CD14-positive monocyte (primary cell): ENCODE data around the gene PCDHB5. TPM values are rescaled to one million over a fixed set of nuclear protein-coding genes. Genes with fewer than 3 reads are reported as not detected.

ENCODE experiments used
- DNase-seq, 3 donors: peaks; one replicate each; pipeline ENCODE4 v3.0.0-alpha.2; 2011 to 2022
- H2AFZ ChIP-seq: 2 replicates; pipeline ENCODE4 v1.6.0; 2012; ENCODE audit warnings: mild to moderate bottlenecking, low read depth, low read length, inconsistent platforms; ENCODE audit not compliant: insufficient read depth, poor library complexity, severe bottlenecking
- H3K27ac ChIP-seq, 2 donors: 1 replicate in 1 of 2; 2 replicates in 1 of 2; pipeline ENCODE4 v1.5.1; 2012 to 2013; ENCODE audit warnings: low read length in 2 of 2, control low read depth in 1 of 2, inconsistent platforms in 1 of 2, low read depth in 1 of 2, mild to moderate bottlenecking in 1 of 2
- H3K27me3 ChIP-seq, 2 donors: one replicate each; pipeline versions ENCODE4 v1.6.0 to v1.6.1; 2011 to 2013; ENCODE audit warnings: low read length in 2 of 2; ENCODE audit not compliant: control insufficient read depth in 2 of 2, insufficient read depth in 2 of 2
- H3K36me3 ChIP-seq, 2 donors: replicated peaks in 1 of 2; 1 replicate in 1 of 2; 2 replicates in 1 of 2; pipeline versions ENCODE4 v1.5.1 to v1.6.1; 2012 to 2013; ENCODE audit warnings: low read length in 2 of 2, control low read depth in 1 of 2, inconsistent platforms in 1 of 2, mild to moderate bottlenecking in 1 of 2; ENCODE audit not compliant: insufficient read depth in 2 of 2, control insufficient read depth in 1 of 2
- H3K4me1 ChIP-seq, 2 donors: 1 replicate in 1 of 2; 2 replicates in 1 of 2; pipeline versions ENCODE4 v1.5.1 to v1.6.1; 2012 to 2013; ENCODE audit warnings: low read length in 2 of 2, control low read depth in 1 of 2, inconsistent platforms in 1 of 2, mild to moderate bottlenecking in 1 of 2, moderate library complexity in 1 of 2; ENCODE audit not compliant: insufficient read depth in 2 of 2, control insufficient read depth in 1 of 2
- H3K4me2 ChIP-seq: replicated peaks from 2 replicates; pipeline ENCODE3; 2012; ENCODE audit warnings: low read length, moderate library complexity, mild to moderate bottlenecking; ENCODE audit not compliant: poor library complexity, severe bottlenecking; ENCODE audit errors: extremely low read depth
- H3K4me3 ChIP-seq, 3 experiments: fragments of 200-600 bp in 1 of 3; sonication (generic) in 1 of 3; replicated peaks in 1 of 3; 1 replicate in 2 of 3; 2 replicates in 1 of 3; pipeline ENCODE4 v1.5.1; 2011 to 2013; ENCODE audit warnings: low read length in 3 of 3, mild to moderate bottlenecking in 3 of 3, control low read depth in 2 of 3, low read depth in 2 of 3, inconsistent platforms in 1 of 3, moderate library complexity in 1 of 3
- H3K79me2 ChIP-seq: 2 replicates; pipeline ENCODE4 v1.6.0; 2012; ENCODE audit warnings: mild to moderate bottlenecking, control low read depth, inconsistent platforms, low read length, moderate library complexity; ENCODE audit not compliant: insufficient read depth
- H3K9ac ChIP-seq: 2 replicates; pipeline ENCODE4 v1.6.0; 2017; ENCODE audit warnings: low read length, mild to moderate bottlenecking; ENCODE audit not compliant: insufficient read depth, poor library complexity, severe bottlenecking
- H3K9me3 ChIP-seq, 2 donors: replicated peaks in 1 of 2; 1 replicate in 1 of 2; 2 replicates in 1 of 2; pipeline versions ENCODE4 v1.5.1 to v1.6.1; 2012 to 2013; ENCODE audit warnings: low read length in 2 of 2, control low read depth in 1 of 2; ENCODE audit not compliant: control insufficient read depth in 1 of 2, insufficient read depth in 1 of 2
- H4K20me1 ChIP-seq: 2 replicates; pipeline ENCODE4 v1.6.0; 2012; ENCODE audit warnings: mild to moderate bottlenecking, low read length, control low read depth, moderate library complexity; ENCODE audit not compliant: insufficient read depth
- H3K27ac Mint-ChIP-seq, 7 donors: one replicate each; pipeline ENCODE4 v1.8.0; 2020; ENCODE audit warnings: mild to moderate bottlenecking in 7 of 7, mixed read lengths in 7 of 7, moderate library complexity in 6 of 7, inconsistent platforms in 2 of 7
- H3K27me3 Mint-ChIP-seq, 3 donors: one replicate each; pipeline ENCODE4 v1.8.0; 2021 to 2022; ENCODE audit warnings: low read depth in 3 of 3, mild to moderate bottlenecking in 3 of 3, mixed read lengths in 3 of 3, moderate library complexity in 3 of 3, inconsistent platforms in 1 of 3
- H3K36me3 Mint-ChIP-seq, 2 donors: one replicate each; pipeline ENCODE4 v1.8.0; 2020; ENCODE audit warnings: mixed read lengths in 2 of 2, inconsistent platforms in 1 of 2, mild to moderate bottlenecking in 1 of 2
- H3K4me1 Mint-ChIP-seq: one replicate; pipeline ENCODE4 v1.8.0; 2020; ENCODE audit warnings: mild to moderate bottlenecking, mixed read lengths
- H3K4me3 Mint-ChIP-seq, 2 donors: one replicate each; pipeline ENCODE4 v1.8.0; 2020; ENCODE audit warnings: mild to moderate bottlenecking in 2 of 2, mixed read lengths in 2 of 2, moderate library complexity in 1 of 2
- H3K9me3 Mint-ChIP-seq, 7 donors: one replicate each; pipeline ENCODE4 v1.8.0; 2020 to 2022; ENCODE audit warnings: mixed read lengths in 7 of 7, mild to moderate bottlenecking in 6 of 7, moderate library complexity in 6 of 7, inconsistent platforms in 2 of 7
- CTCF ChIP-seq: fragments of 200-600 bp; IDR thresholded peaks from one replicate; pipeline ENCODE4 v1.8.0; 2022; ENCODE audit warnings: antibody characterized with exemption, mild to moderate bottlenecking
- WGBS: methylation state at CpG from one replicate; pipeline ENCODE4 v1.1.5; 2013; ENCODE audit warnings: missing lambda C conversion rate; ENCODE audit not compliant: insufficient coverage; 5-methylcytosine and 5-hydroxymethylcytosine counted together
- intact Hi-C, 2 donors: fragments of 100-400 bp; cut with micrococcal nuclease; formaldehyde crosslinking; loops; one replicate each; pipeline versions ENCODE4 v1.15.0 to v1.15.1; 2023
- polyA plus RNA-seq, 3 donors: library from polyadenylated mRNA; depleted of rRNA in 1 of 3; unstranded in 2 of 3; stranded (reverse) in 1 of 3; fragments of 300-500 nt in 2 of 3; fragments of >200 nt in 1 of 3; fragmentation: Illumina TruSeq in 2 of 3; gene quantifications; 1 replicate in 2 of 3; 2 replicates in 1 of 3; pipeline ENCODE4 v1.2.3, GENCODE V29; 2012 to 2021

The PCDHB5 gene
- polyA plus RNA-seq, 3 donors = not detected

- no peak for DNase-seq
- H3K36me3 Mint-ChIP-seq = no peaks in the 10 kb centered on the region
- Histone ChIP-seq H2AFZ (no peak within 1 kb of the TSS), H3K9ac (no peak within 1 kb of the TSS), H3K27me3 (peaks cover 2 to 39% of the 10 kb centered on the region in 2 donors), H3K9me3 (peaks cover 44 to 57% of the 10 kb centered on the region in 2 donors), H3K4me3 (no peak within 1 kb of the TSS), H3K36me3 (no peaks in the 10 kb centered on the region), H3K4me2 (no peak within 1 kb of the TSS), H4K20me1 (no peaks in the 10 kb centered on the region), H3K4me1 (no peaks in the 10 kb centered on the region), H3K79me2 (no peaks in the 10 kb centered on the region), H3K27ac (no peak within 1 kb of the TSS)
- no peak within 1 kb of the TSS for H3K4me3 Mint-ChIP-seq
- intact Hi-C loops = no loop called here
- no peaks in the 10 kb centered on the region for H3K4me1 Mint-ChIP-seq
- H3K9me3 Mint-ChIP-seq = peaks cover 17 to 65% (median 59%) of the 10 kb centered on the region in 7 donors
- 4% methylated on average over 4 of the region's 9 CpGs for WGBS
- H3K27me3 Mint-ChIP-seq = peaks cover 10 to 50% (median 33%) of the 10 kb centered on the region in 3 donors
- TF ChIP-seq CTCF = no peak
- no peak within 1 kb of the TSS for H3K27ac Mint-ChIP-seq
These were observed 52.0 kb downstream of the PCDHB5 start, which contains the start of gene PCDHB9 for GRCh38 chr5:141186897-141187512. Gene PCDHB9 (plus strand): TSS chr5:141187161. CDS start chr5:141187319, 158 bp downstream.

Other genes starting within 250 kb of the PCDHB5 start
- not detected for gene PCDHAC1, start 208.9 kb upstream of the PCDHB5 start, polyA plus RNA-seq
- gene PCDHAC2, start 168.7 kb upstream of the PCDHB5 start, polyA plus RNA-seq = not detected
- not detected for gene PCDHB1, start 83.8 kb upstream of the PCDHB5 start, polyA plus RNA-seq
- not detected for gene PCDHB2, start 40.6 kb upstream of the PCDHB5 start, polyA plus RNA-seq
- not detected for gene PCDHB3, start 34.7 kb upstream of the PCDHB5 start, polyA plus RNA-seq
- not detected for gene PCDHB4, start 13.4 kb upstream of the PCDHB5 start, polyA plus RNA-seq
- gene PCDHB6, start 14.9 kb downstream of the PCDHB5 start, polyA plus RNA-seq = not detected
- gene PCDHB7, start 37.4 kb downstream of the PCDHB5 start, polyA plus RNA-seq = not detected
- not detected for gene PCDHB8, start 42.6 kb downstream of the PCDHB5 start, polyA plus RNA-seq
- not detected for gene PCDHB16, start 47.2 kb downstream of the PCDHB5 start, polyA plus RNA-seq
- gene PCDHB9, start 52.0 kb downstream of the PCDHB5 start, polyA plus RNA-seq = not detected
- not detected for gene PCDHB10, start 57.1 kb downstream of the PCDHB5 start, polyA plus RNA-seq
- gene PCDHB11, start 64.4 kb downstream of the PCDHB5 start, polyA plus RNA-seq = not detected
- gene PCDHB12, start 73.5 kb downstream of the PCDHB5 start, polyA plus RNA-seq = not detected
- not detected for gene PCDHB13, start 78.7 kb downstream of the PCDHB5 start, polyA plus RNA-seq
- gene PCDHB14, start 88.1 kb downstream of the PCDHB5 start, polyA plus RNA-seq = not detected
- not detected for gene PCDHB15, start 110.2 kb downstream of the PCDHB5 start, polyA plus RNA-seq
- not detected for gene SLC25A2, start 168.8 kb downstream of the PCDHB5 start, polyA plus RNA-seq
- gene TAF7, start 185.6 kb downstream of the PCDHB5 start, polyA plus RNA-seq = 10 to 100 TPM; 11.8 to 57.5 (median 52.7) TPM
- not detected for gene PCDHGA1, start 195.3 kb downstream of the PCDHB5 start, polyA plus RNA-seq
- gene PCDHGA2, start 203.6 kb downstream of the PCDHB5 start, polyA plus RNA-seq = not detected
- not detected for gene PCDHGA3, start 208.6 kb downstream of the PCDHB5 start, polyA plus RNA-seq
- gene PCDHGB1, start 214.9 kb downstream of the PCDHB5 start, polyA plus RNA-seq = not detected
- gene PCDHGA4, start 219.8 kb downstream of the PCDHB5 start, polyA plus RNA-seq = under 1 TPM in 1 of 3 donors, not detected in 2; 0.03 TPM
- gene PCDHGB2, start 224.8 kb downstream of the PCDHB5 start, polyA plus RNA-seq = under 1 TPM in 1 of 3 donors, not detected in 2; 0.01 TPM
- gene PCDHGA5, start 229.0 kb downstream of the PCDHB5 start, polyA plus RNA-seq = not detected
- not detected for gene PCDHGB3, start 235.0 kb downstream of the PCDHB5 start, polyA plus RNA-seq
- not detected for gene PCDHGA6, start 238.7 kb downstream of the PCDHB5 start, polyA plus RNA-seq
- gene PCDHGA7, start 247.5 kb downstream of the PCDHB5 start, polyA plus RNA-seq = not detected